GM18505 (cell line): Measurements from ENCODE around the gene PAX8.

Experiments used
- ATAC-seq: cut with Tn5 transposase; IDR thresholded peaks from one replicate; pipeline ENCODE4 v1.9.1; 2021; ENCODE audit not compliant: unreplicated experiment
- POLR2A ChIP-seq: IDR thresholded peaks from 4 replicates; pipeline ENCODE4 v1.6.1; 2011; ENCODE audit warnings: borderline replicate concordance; ENCODE audit not compliant: insufficient read depth, insufficient read length; ENCODE audit errors: extremely low read depth

PAX8 gene

GRCh38 chr2:113281910-113282746 lies 3.4 kb upstream of the PAX8 start:
- TF ChIP-seq POLR2A: no peak
- ATAC-seq: no peak

GRCh38 chr2:113278073-113278741 lies 514 bp downstream of the PAX8 start:
- ATAC-seq: no peak

GRCh38 chr2:113277474-113278072 lies 1.1 kb downstream of the PAX8 start:
- ATAC-seq: no peak
- no peak for TF ChIP-seq POLR2A

More at GRCh38 chr2:113278073-113278741, 514 bp downstream of the PAX8 start:
- no peak for TF ChIP-seq POLR2A

GRCh38 chr2:113276761-113277425 lies 1.8 kb downstream of the PAX8 start:
- TF ChIP-seq POLR2A: no peak
- no peak for ATAC-seq

- ATAC-seq: no peak
- no peak for TF ChIP-seq POLR2A
Measured at GRCh38 chr2:113276216-113276760, 2.4 kb downstream of the PAX8 start.

- TF ChIP-seq POLR2A: no peak
- ATAC-seq: no peak
Measured at GRCh38 chr2:113275556-113276215, 3.0 kb downstream of the PAX8 start.

- ATAC-seq: no peak
- TF ChIP-seq POLR2A: no peak
Measured at GRCh38 chr2:113274432-113274831, 4.3 kb downstream of the PAX8 start.

- no peak for ATAC-seq
- TF ChIP-seq POLR2A: no peak
Measured at GRCh38 chr2:113273981-113274380, 4.7 kb downstream of the PAX8 start.

- TF ChIP-seq POLR2A: no peak
- ATAC-seq: no peak
Measured at GRCh38 chr2:113273027-113273551, 5.6 kb downstream of the PAX8 start.

- ATAC-seq: no peak
- no peak for TF ChIP-seq POLR2A
Measured at GRCh38 chr2:113272477-113272876, 6.2 kb downstream of the PAX8 start.

- TF ChIP-seq POLR2A: no peak
- ATAC-seq: no peak
Measured at GRCh38 chr2:113268621-113269360, 9.9 kb downstream of the PAX8 start.

- ATAC-seq: no peak
- no peak for TF ChIP-seq POLR2A
Measured at GRCh38 chr2:113266431-113266830, 12.3 kb downstream of the PAX8 start.

GRCh38 chr2:113264713-113265403 lies 13.9 kb downstream of the PAX8 start:
- no peak for ATAC-seq
- no peak for TF ChIP-seq POLR2A
